H9 (cell line): ENCODE measurements around the gene CDH23. TPM values are rescaled to one million over a fixed set of nuclear protein-coding genes. Genes with fewer than 3 reads are reported as not detected.

ENCODE experiments used
- DNase-seq: peaks from one replicate; pipeline ENCODE4 v3.0.0-alpha.2; 2017
- H2AFZ ChIP-seq: one replicate; pipeline ENCODE4 v1.6.1; 2013; ENCODE audit warnings: mild to moderate bottlenecking, low read length, control low read depth, moderate library complexity
- H2AK5ac ChIP-seq: 2 replicates; pipeline ENCODE4 v1.6.1; 2013; ENCODE audit warnings: low read length, control low read depth, mixed read lengths; ENCODE audit not compliant: insufficient read length
- H2BK120ac ChIP-seq: one replicate; pipeline ENCODE4 v1.6.1; 2013; ENCODE audit warnings: low read depth, mild to moderate bottlenecking, low read length, control low read depth, inconsistent platforms; ENCODE audit not compliant: poor library complexity, severe bottlenecking
- H2BK12ac ChIP-seq: 2 replicates; pipeline ENCODE4 v1.6.1; 2013; ENCODE audit warnings: low read length, control low read depth, mixed read lengths, low read depth; ENCODE audit not compliant: insufficient read length
- H2BK15ac ChIP-seq: 2 replicates; pipeline ENCODE4 v1.6.1; 2013; ENCODE audit warnings: low read depth, low read length, control low read depth
- H2BK20ac ChIP-seq: one replicate; pipeline ENCODE4 v1.6.1; 2013; ENCODE audit warnings: low read depth, mild to moderate bottlenecking, low read length, control low read depth, inconsistent platforms; ENCODE audit not compliant: poor library complexity, severe bottlenecking
- H2BK5ac ChIP-seq: 2 replicates; pipeline ENCODE4 v1.6.1; 2013; ENCODE audit warnings: low read length, control low read depth, mixed read lengths; ENCODE audit not compliant: insufficient read length
- H3K14ac ChIP-seq: 2 replicates; pipeline ENCODE4 v1.6.1; 2013; ENCODE audit warnings: low read length, control low read depth; ENCODE audit not compliant: insufficient read depth
- H3K18ac ChIP-seq: 2 replicates; pipeline ENCODE4 v1.6.1; 2013; ENCODE audit warnings: low read depth, mild to moderate bottlenecking, mixed read lengths, low read length, control low read depth; ENCODE audit not compliant: insufficient read length
- H3K23ac ChIP-seq: 2 replicates; pipeline ENCODE4 v1.6.1; 2013; ENCODE audit warnings: low read length, control low read depth, mixed read lengths, low read depth; ENCODE audit not compliant: insufficient read length
- H3K23me2 ChIP-seq: 2 replicates; pipeline ENCODE4 v1.6.1; 2013; ENCODE audit warnings: low read depth, mild to moderate bottlenecking, mixed read lengths, low read length, control low read depth; ENCODE audit not compliant: insufficient read length, poor library complexity, severe bottlenecking
- H3K27ac ChIP-seq: 2 replicates; pipeline ENCODE4 v1.5.1; 2013; ENCODE audit warnings: low read length, control low read depth, mixed read lengths, low read depth; ENCODE audit not compliant: insufficient read length
- H3K27me3 ChIP-seq: 2 replicates; pipeline ENCODE4 v1.6.1; 2013; ENCODE audit warnings: low read length, control low read depth, inconsistent platforms; ENCODE audit not compliant: insufficient read depth
- H3K4ac ChIP-seq: 2 replicates; pipeline ENCODE4 v1.6.1; 2013; ENCODE audit warnings: low read depth, mild to moderate bottlenecking, control low read depth, inconsistent platforms, low read length, moderate library complexity
- H3K4me1 ChIP-seq: 2 replicates; pipeline ENCODE4 v1.6.1; 2013; ENCODE audit warnings: low read length, control low read depth, inconsistent platforms; ENCODE audit not compliant: insufficient read depth
- H3K4me2 ChIP-seq: 2 replicates; pipeline ENCODE4 v1.6.1; 2013; ENCODE audit warnings: low read length, control low read depth, mixed read lengths; ENCODE audit not compliant: insufficient read length, insufficient read depth
- H3K56ac ChIP-seq: 2 replicates; pipeline ENCODE4 v1.6.1; 2013; ENCODE audit warnings: low read depth, mild to moderate bottlenecking, mixed read lengths, low read length, control low read depth; ENCODE audit not compliant: insufficient read length
- H3K79me1 ChIP-seq: 2 replicates; pipeline ENCODE4 v1.6.1; 2013; ENCODE audit warnings: low read depth, mild to moderate bottlenecking, moderate library complexity, low read length, control low read depth, inconsistent platforms; ENCODE audit not compliant: insufficient read depth, poor library complexity, severe bottlenecking
- H3K79me2 ChIP-seq: 2 replicates; pipeline ENCODE4 v1.6.1; 2013; ENCODE audit warnings: low read length, control low read depth, inconsistent platforms; ENCODE audit not compliant: insufficient read depth
- H3K9ac ChIP-seq: 2 replicates; pipeline ENCODE4 v1.6.1; 2013; ENCODE audit warnings: low read length, control low read depth, mixed read lengths; ENCODE audit not compliant: insufficient read length; ENCODE audit errors: extremely low read depth
- H3K9me3 ChIP-seq: one replicate; pipeline ENCODE4 v1.6.1; 2013; ENCODE audit warnings: low read depth, low read length, inconsistent platforms; ENCODE audit not compliant: control insufficient read depth
- H3T11ph ChIP-seq: one replicate; pipeline ENCODE4 v1.6.1; 2013; ENCODE audit warnings: mild to moderate bottlenecking, low read length, control low read depth, inconsistent platforms
- H4K20me1 ChIP-seq: one replicate; pipeline ENCODE4 v1.6.1; 2013; ENCODE audit not compliant: control insufficient read depth, insufficient read length, insufficient read depth
- H4K5ac ChIP-seq: 2 replicates; pipeline ENCODE4 v1.6.1; 2013; ENCODE audit warnings: low read depth, mild to moderate bottlenecking, mixed read lengths, low read length, control low read depth; ENCODE audit not compliant: insufficient read length
- H4K8ac ChIP-seq: replicated peaks from 2 replicates; pipeline ENCODE4 v1.6.1; 2013; ENCODE audit warnings: low read length, control low read depth, mixed read lengths, low read depth; ENCODE audit not compliant: insufficient read length
- H4K91ac ChIP-seq: 2 replicates; pipeline ENCODE4 v1.6.1; 2013; ENCODE audit warnings: low read depth, mild to moderate bottlenecking, moderate library complexity, mixed read lengths, low read length, control low read depth; ENCODE audit not compliant: insufficient read length
- H3K27ac Mint-ChIP-seq, 3 experiments: 2 replicates in 2 of 3; 3 replicates in 1 of 3; pipeline ENCODE4 v1.8.0; 2020 to 2021; ENCODE audit warnings: mixed read lengths in 3 of 3, mild to moderate bottlenecking in 1 of 3, moderate library complexity in 1 of 3
- H3K27me3 Mint-ChIP-seq: 2 replicates; pipeline ENCODE4 v1.8.0; 2021; ENCODE audit warnings: low read depth, mild to moderate bottlenecking, moderate library complexity, mixed read lengths
- H3K36me3 Mint-ChIP-seq, 3 experiments: 2 replicates in 2 of 3; 3 replicates in 1 of 3; pipeline ENCODE4 v1.8.0; 2020 to 2021; ENCODE audit warnings: low read depth in 3 of 3, mixed read lengths in 3 of 3; ENCODE audit not compliant: insufficient read depth in 1 of 3
- H3K4me1 Mint-ChIP-seq, 2 experiments: 2 replicates each; pipeline ENCODE4 v1.8.0; 2020; ENCODE audit warnings: mixed read lengths in 2 of 2
- H3K4me3 Mint-ChIP-seq, 2 experiments: 2 replicates in 1 of 2; 3 replicates in 1 of 2; pipeline ENCODE4 v1.8.0; 2020 to 2021; ENCODE audit warnings: mild to moderate bottlenecking in 2 of 2, mixed read lengths in 2 of 2, moderate library complexity in 1 of 2
- H3K9me3 Mint-ChIP-seq, 2 experiments: 2 replicates in 1 of 2; 3 replicates in 1 of 2; pipeline ENCODE4 v1.8.0; 2020; ENCODE audit warnings: mild to moderate bottlenecking in 2 of 2, mixed read lengths in 2 of 2, moderate library complexity in 1 of 2
- CTCF ChIP-seq: fragments of 200-600 bp; sonication (generic); conservative IDR thresholded peaks from 3 replicates; pipeline ENCODE4 v1.8.0; 2021; ENCODE audit warnings: antibody characterized with exemption, mild to moderate bottlenecking
- WGBS: extraction: QIAGEN DNeasy Blood & Tissue Kit; methylation state at CpG from one replicate; pipeline ENCODE4 v1.1.7; 2013; ENCODE audit warnings: missing lambda C conversion rate, low lambda C conversion rate, mixed read lengths; ENCODE audit not compliant: insufficient read length; ENCODE audit errors: extremely low coverage; 5-methylcytosine and 5-hydroxymethylcytosine counted together
- total RNA-seq: library from RNA; stranded (reverse); gene quantifications from 2 replicates; pipeline ENCODE4 v1.2.1, GENCODE V29; 2021

Gene CDH23
- total RNA-seq, 1 experiment from 2014 or later, result 2.1 TPM

- DNase-seq, result peak; percentile 85
- Histone ChIP-seq H3K27me3 (no peaks in the 10 kb centered on the region), H3K56ac (no peak overlapping the region), H3K23me2 (no peaks in the 10 kb centered on the region), H2BK12ac (no peak overlapping the region), H3K23ac (no peak overlapping the region), H2BK20ac (no peak overlapping the region), H3K9ac (no peak overlapping the region), H3K4ac (no peak overlapping the region), H3K14ac (no peak overlapping the region), H3T11ph (no peak overlapping the region), H2BK5ac (no peak overlapping the region), H3K9me3 (no peaks in the 10 kb centered on the region), H4K5ac (no peak overlapping the region), H4K20me1 (no peaks in the 10 kb centered on the region), H3K79me2 (no peaks in the 10 kb centered on the region), H2AK5ac (no peak overlapping the region), H3K79me1 (no peaks in the 10 kb centered on the region), H2BK120ac (no peak overlapping the region), H2AFZ (no peak overlapping the region), H4K91ac (no peak overlapping the region), H3K4me1 (no peaks in the 10 kb centered on the region), H2BK15ac (no peak overlapping the region), H3K4me2 (no peak overlapping the region), H4K8ac (no peak overlapping the region), H3K18ac (no peak overlapping the region), H3K27ac (no peak overlapping the region)
- Mint-ChIP-seq H3K27me3 (peaks cover 8% of the 10 kb centered on the region), H3K4me1 (no peaks in the 10 kb centered on the region), H3K9me3 (no peaks in the 10 kb centered on the region; a peak in 1 of 5 replicates), H3K27ac (no peak overlapping the region), H3K4me3 (no peak overlapping the region; a peak in 1 of 5 replicates), H3K36me3 (no peaks in the 10 kb centered on the region)
- no CpG with 5 or more reads among the region's 10 CpGs for WGBS
- TF ChIP-seq CTCF, result peak; percentile 95
Observed at GRCh38 chr10:71383972-71384687, 12.6 kb upstream of the CDH23 start.
